Prostate gland (tissue), 2 donors: ENCODE data around the gene FOSL1.

Experiments used
- POLR2A ChIP-seq: fragments of 450-650 bp; IDR thresholded peaks from one replicate; pipeline ENCODE4 v1.6.1; 2016; ENCODE audit warnings: antibody characterized with exemption, mild to moderate bottlenecking
- POLR2AphosphoS5 ChIP-seq: sonication (generic); formaldehyde crosslinking; IDR thresholded peaks from one replicate; pipeline ENCODE4 v1.6.1; 2017; ENCODE audit warnings: antibody characterized with exemption
- TF ChIP-seq, protein P1 (sequence below), 4 experiments: fragments of 200-600 bp in 2 of 4; fragments of 450-650 bp in 2 of 4; sonication (generic) in 2 of 4; IDR thresholded peaks; 1 replicate in 3 of 4; 2 replicates in 1 of 4; pipeline ENCODE4 v1.5.1; 2016 to 2019; ENCODE audit warnings: antibody characterized with exemption in 4 of 4, mild to moderate bottlenecking in 2 of 4, moderate library complexity in 2 of 4

DNA sequence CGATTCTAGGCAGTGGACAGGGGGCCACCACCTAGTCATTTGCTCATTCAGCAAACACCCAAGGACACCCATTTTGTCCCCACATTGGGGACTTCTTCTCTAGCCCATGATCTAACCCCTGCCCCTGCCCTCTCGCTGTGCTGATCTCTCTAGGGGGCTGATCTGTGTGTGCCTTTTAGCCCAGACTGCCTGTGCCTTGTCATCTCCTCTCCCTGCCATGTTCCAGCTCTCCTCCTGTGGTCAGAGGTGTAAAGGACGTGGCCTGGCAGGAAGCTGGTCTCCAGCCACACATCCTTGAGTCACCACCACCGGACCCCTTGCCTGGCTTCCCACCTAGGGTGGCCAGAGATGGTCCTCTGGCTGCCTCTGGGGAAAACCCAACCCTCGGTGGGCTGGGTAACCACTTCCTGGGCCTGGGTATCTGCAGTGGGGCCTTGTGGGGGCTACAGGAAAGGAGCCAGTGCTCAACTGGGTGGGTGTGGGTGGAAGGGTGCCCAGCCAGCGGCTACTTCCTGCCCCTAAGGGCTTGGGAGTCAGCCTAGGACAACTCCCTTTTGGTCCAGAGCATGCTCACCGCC is 19.3 kb downstream of the FOSL1 start:
- no peak for TF ChIP-seq POLR2AphosphoS5
- TF ChIP-seq, protein P1, sequence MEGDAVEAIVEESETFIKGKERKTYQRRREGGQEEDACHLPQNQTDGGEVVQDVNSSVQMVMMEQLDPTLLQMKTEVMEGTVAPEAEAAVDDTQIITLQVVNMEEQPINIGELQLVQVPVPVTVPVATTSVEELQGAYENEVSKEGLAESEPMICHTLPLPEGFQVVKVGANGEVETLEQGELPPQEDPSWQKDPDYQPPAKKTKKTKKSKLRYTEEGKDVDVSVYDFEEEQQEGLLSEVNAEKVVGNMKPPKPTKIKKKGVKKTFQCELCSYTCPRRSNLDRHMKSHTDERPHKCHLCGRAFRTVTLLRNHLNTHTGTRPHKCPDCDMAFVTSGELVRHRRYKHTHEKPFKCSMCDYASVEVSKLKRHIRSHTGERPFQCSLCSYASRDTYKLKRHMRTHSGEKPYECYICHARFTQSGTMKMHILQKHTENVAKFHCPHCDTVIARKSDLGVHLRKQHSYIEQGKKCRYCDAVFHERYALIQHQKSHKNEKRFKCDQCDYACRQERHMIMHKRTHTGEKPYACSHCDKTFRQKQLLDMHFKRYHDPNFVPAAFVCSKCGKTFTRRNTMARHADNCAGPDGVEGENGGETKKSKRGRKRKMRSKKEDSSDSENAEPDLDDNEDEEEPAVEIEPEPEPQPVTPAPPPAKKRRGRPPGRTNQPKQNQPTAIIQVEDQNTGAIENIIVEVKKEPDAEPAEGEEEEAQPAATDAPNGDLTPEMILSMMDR (IDR thresholded peaks at IDR 0.05), result no peak
- TF ChIP-seq POLR2A, result no peak
